Left kidney (tissue), 2 donors: ENCODE measurements around the gene AMN. TPM values are rescaled to one million over a fixed set of nuclear protein-coding genes. Genes with fewer than 3 reads are reported as not detected.

ENCODE experiments used
- DNase-seq: peaks from one replicate; pipeline ENCODE4 v3.0.0-alpha.2; 2013
- polyA plus RNA-seq: library from polyadenylated mRNA; unstranded; fragments of 120-200 nt; gene quantifications from one replicate; pipeline ENCODE4 v1.2.1, GENCODE V29; 2013; ENCODE audit not compliant: insufficient read length

Gene AMN
- polyA plus RNA-seq, 1 donor = 23.0 TPM

DNA sequence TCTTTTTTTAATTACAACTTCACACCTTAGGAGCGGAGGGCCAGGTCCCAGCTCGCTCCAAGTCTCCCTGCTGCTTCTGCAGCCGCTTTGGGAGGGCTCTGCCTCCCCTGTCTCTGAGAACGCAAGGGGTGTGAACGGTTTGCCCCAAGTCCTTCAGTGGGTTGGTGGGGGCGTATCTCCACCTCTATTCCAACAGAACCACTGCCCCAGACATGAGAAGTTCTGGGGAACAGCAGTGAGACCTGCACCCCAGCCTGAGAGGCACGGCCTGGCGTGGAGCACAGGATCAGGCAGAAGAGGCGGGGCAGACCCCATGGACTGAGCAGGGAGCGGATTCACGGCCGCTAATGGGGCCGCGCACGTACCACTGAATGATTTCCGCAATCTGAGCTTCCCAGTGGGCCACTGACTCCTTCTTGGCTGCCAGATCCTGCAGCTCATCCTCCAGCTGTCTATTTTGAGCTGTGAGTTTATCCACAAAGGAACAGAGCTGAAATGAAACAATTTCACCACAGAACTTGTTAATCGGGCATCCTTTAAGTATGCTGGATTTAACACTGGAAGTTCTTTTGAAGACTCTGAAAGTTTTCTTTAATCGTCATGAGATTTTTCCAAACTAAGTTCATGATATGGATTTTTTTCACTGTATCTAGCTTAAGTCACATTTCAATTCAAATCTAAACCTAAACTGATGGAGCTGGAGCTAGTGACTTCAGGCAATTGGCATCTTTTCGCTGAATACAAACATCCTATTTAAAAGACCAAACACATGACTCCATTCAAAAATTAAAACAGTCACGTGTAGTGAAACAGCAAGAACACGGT is 44.4 kb downstream of the AMN start:
- DNase-seq = no peak

GRCh38 chr14:102967506-102967795 is 45.0 kb downstream of the AMN start:
- no peak for DNase-seq

- DNase-seq = no peak
These were observed 45.8 kb downstream of the AMN start for GRCh38 chr14:102968306-102968705.

DNA sequence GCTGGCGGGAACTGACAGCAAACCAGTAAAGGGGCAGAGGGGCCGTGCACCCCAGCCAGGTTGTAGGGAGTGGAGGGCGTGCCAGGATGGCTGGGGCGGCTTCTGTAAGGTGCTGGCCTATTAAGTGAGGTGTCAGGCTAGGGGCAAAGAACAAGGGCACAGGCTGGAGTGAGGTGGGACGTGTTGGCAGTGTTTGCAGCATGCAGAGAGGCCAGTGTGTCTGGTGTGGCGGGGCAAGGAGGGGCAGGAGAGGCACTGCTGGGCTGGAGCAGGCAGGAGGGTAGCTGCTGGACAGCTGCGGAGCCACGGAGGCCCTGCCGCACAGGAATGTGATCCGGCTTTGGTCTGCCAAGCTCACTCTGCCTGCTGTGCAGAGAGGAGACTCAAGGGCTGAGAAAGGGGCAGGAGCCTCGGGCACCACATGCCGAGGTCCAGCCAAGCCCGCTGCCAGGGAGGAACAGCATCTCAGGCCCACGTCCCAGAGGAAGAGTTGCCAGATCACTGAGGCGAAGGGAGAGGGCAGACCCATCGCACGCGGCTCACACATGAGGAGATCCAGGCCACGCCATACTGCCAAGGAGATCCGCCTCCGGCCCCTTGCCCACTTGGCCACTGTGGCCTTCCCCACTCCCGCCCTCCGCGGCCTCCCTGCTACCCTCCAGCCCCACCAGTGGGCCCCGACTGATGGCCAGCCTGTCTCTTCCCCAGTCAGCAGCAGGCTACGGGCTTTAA is 46.8 kb downstream of the AMN start:
- DNase-seq = no peak

GRCh38 chr14:102969901-102970300 is 47.4 kb downstream of the AMN start:
- DNase-seq = no peak

GRCh38 chr14:102970496-102970895 is 48.0 kb downstream of the AMN start:
- DNase-seq = no peak

GRCh38 chr14:102971314-102971713 is 48.9 kb downstream of the AMN start:
- no peak for DNase-seq

DNA sequence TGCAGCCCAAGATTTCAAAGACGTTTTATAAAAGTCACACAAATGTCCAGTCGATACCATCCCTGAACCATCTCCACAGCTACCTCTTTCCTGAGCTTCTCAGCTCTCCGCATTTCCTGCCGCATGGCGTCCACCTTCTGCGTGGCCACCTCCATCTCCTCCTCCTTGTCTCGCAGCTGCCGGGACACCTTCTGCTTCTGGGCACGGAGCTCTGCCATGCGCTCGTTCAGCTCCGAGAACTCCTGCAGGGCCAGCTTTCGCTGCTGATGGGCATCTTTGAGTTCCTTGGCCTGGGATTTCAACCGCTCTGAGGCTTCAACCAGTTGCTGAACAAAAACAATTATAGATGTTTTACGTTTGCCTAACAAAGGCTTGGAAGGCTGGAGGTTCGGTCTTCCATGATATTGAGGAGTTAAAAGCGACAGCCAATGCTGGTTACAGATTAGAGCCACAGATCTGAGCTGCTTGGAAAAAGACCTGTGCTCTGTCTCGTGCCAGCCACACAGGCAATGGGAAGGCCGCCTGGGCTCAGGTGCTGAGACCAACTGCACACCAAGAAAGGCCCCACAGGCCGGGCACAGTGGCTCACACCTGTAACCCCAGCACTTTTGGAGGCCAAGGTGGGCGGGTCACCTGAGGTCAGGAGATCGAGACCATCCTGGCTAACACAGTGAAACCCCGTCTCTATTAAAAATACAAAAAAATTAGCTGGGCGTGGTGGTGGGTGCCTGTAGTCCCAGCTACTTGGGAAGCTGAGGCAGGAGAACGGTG is 49.6 kb downstream of the AMN start:
- no peak for DNase-seq

DNA sequence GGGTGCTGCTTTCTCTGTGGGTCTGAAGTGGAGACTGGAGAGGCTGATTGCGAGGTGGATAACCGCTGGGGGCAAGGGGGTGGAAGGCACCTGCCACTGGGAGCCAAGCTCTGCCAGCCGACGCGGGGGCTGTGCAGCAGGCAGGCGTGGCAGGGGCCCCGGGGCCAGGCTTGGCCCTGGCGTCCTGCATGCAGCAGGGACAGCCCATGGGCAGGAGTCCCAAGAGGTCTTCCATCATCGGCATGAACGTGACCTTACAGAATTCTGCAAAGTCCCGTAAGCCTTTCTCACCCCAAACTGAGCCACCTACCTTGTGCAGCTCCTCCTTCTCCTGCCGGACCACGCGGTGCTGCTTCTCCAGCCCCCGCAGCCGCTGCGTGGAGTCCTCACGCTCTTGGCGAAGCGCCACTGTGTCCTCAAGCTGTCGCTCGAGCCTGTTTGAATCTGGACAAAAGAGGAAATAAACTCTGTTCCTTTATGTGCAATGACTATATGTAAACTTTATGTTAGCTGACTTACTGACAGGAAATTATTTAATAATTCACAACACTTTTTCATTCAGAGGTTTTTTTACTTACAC is 51.3 kb downstream of the AMN start:
- DNase-seq = no peak

DNA sequence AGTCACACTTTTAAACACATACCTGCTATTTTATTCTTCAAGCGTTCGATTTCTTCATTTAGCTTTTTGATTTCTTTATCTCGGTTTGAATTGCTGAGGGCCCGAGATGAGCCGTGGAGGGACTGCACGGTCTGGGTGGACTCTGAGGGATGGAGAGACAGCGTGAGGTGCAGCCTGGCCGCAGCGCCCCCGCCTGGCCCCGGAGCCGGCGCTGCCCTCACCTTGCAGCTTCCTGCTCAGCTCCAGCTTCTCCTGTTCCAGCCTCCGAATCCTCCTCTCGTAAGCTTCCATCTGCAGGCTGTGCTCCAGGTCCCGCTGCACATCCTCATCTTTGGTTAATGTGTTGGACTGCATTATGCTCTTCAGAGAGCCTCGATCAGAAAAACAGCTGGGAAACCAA is 53.2 kb downstream of the AMN start:
- no peak for DNase-seq

DNA sequence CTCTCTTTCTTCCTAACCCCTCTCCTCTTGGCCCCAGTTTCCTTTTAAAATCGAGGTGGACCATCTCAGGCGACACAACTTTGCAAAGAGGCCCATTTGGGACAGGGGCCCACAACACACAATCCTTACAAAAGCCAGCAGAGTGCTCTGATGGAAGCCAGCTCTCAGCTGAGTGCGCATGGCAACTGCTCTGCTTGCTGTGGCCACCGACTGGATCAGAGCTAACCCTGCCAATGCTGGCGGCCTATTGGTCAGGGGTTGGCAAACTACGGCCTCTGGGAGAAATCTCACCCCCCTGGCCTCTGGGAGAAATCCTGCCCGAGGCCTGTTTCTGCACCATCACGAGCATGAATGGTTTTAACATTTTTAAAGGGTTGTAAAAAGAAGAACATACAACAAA is 55.0 kb downstream of the AMN start:
- no peak for DNase-seq

DNA sequence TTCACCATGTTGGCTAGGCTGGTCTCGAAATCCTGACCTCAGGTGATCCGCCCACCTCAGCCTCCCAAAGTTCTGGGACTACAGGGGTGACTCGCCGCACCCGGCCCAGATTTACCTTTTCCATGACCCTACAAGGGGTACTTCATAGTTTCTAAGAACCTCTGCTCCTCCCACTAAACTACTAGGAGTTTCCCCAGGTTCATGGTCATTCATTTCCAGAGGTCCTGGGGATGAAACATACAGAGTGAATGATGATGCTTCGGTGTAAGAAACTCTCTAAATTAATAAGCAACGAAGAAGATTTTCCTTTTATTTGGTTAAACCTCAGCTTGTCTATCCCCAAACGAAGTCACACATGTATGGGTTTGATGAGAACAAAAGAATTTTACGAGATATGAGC is 56.9 kb downstream of the AMN start:
- no peak for DNase-seq

- no peak for DNase-seq
These were observed 57.9 kb downstream of the AMN start for GRCh38 chr14:102980409-102980810.

Other genes with a start within 250 kb of the AMN start
- 17.7 TPM for gene TRAF3, start 145.2 kb upstream of the AMN start, polyA plus RNA-seq
- gene CDC42BPB, start 134.9 kb downstream of the AMN start, polyA plus RNA-seq = 88.6 TPM
- gene LBHD2, start 161.5 kb downstream of the AMN start, polyA plus RNA-seq = not detected
- gene EXOC3L4, start 172.1 kb downstream of the AMN start, polyA plus RNA-seq = 3.0 TPM
- gene TNFAIP2, start 200.8 kb downstream of the AMN start, polyA plus RNA-seq = 29.6 TPM